ENCODE measurements around the gene FYN.

- TF ChIP-seq CTCF (IDR thresholded peaks at IDR 0.05) (no peak), POLR2A (IDR thresholded peaks at IDR 0.05) (no peak), EP300 (IDR thresholded peaks at IDR 0.05) (no peak)
Measured at GRCh38 chr6:111854683-111855082, 18.6 kb downstream of the FYN start.

Data from tibial nerve (tissue), 4 donors.